Liver (tissue), 9 donors: ENCODE data around the gene NDUFV3. TPM values are rescaled to one million over a fixed set of nuclear protein-coding genes. Genes with fewer than 3 reads are reported as not detected.

Experiments used
- DNase-seq: peaks from one replicate; pipeline ENCODE4 v3.0.0-alpha.2; 2017; ENCODE audit warnings: low spot score
- H3K27ac ChIP-seq, 2 donors: one replicate each; pipeline ENCODE4 v1.7.0; 2013; ENCODE audit warnings: inconsistent platforms in 2 of 2, low read length in 2 of 2, control low read depth in 1 of 2, low read depth in 1 of 2, mild to moderate bottlenecking in 1 of 2
- H3K27me3 ChIP-seq, 4 donors: one replicate each; pipeline versions ENCODE4 v1.6.1 to v1.7.0; 2013; ENCODE audit warnings: low read length in 3 of 4, inconsistent platforms in 1 of 4, mild to moderate bottlenecking in 1 of 4, moderate library complexity in 1 of 4; ENCODE audit not compliant: control insufficient read depth in 4 of 4, insufficient read depth in 4 of 4
- H3K36me3 ChIP-seq, 4 donors: one replicate each; pipeline versions ENCODE4 v1.6.1 to v1.7.0; 2013; ENCODE audit warnings: low read length in 3 of 4, mild to moderate bottlenecking in 3 of 4, low read depth in 1 of 4, moderate library complexity in 1 of 4; ENCODE audit not compliant: control insufficient read depth in 4 of 4, insufficient read depth in 3 of 4
- H3K4me1 ChIP-seq, 4 donors: one replicate each; pipeline versions ENCODE4 v1.6.1 to v1.7.0; 2013; ENCODE audit warnings: low read length in 3 of 4, mild to moderate bottlenecking in 3 of 4, moderate library complexity in 1 of 4; ENCODE audit not compliant: control insufficient read depth in 4 of 4, insufficient read depth in 4 of 4
- H3K4me3 ChIP-seq, 3 donors: one replicate each; pipeline versions ENCODE4 v1.6.1 to v1.7.0; 2013; ENCODE audit warnings: low read length in 3 of 3, control low read depth in 1 of 3, low read depth in 1 of 3, mild to moderate bottlenecking in 1 of 3
- H3K9ac ChIP-seq, 2 donors: one replicate each; pipeline ENCODE4 v1.7.0; 2013; ENCODE audit warnings: low read length in 2 of 2, mild to moderate bottlenecking in 2 of 2, moderate library complexity in 2 of 2, control low read depth in 1 of 2, low read depth in 1 of 2
- H3K9me3 ChIP-seq, 4 donors: one replicate each; pipeline versions ENCODE4 v1.6.1 to v1.7.0; 2013; ENCODE audit warnings: low read length in 3 of 4; ENCODE audit not compliant: control insufficient read depth in 4 of 4
- ATF3 ChIP-seq: IDR thresholded peaks from 2 replicates; pipeline ENCODE4 v1.6.1; 2016; ENCODE audit warnings: antibody characterized with exemption
- FOXA1 ChIP-seq: IDR thresholded peaks from 2 replicates; pipeline ENCODE4 v1.6.1; 2016; ENCODE audit warnings: antibody characterized with exemption
- FOXA2 ChIP-seq: IDR thresholded peaks from 2 replicates; pipeline ENCODE4 v1.6.1; 2016; ENCODE audit warnings: antibody characterized with exemption
- GABPA ChIP-seq, 2 donors: IDR thresholded peaks in 1 of 2; conservative IDR thresholded peaks in 1 of 2; 2 replicates each; pipeline ENCODE4 v1.6.1; 2016; ENCODE audit warnings: antibody characterized with exemption in 2 of 2, mild to moderate bottlenecking in 1 of 2, moderate library complexity in 1 of 2
- HNF4G ChIP-seq: IDR thresholded peaks from 2 replicates; pipeline ENCODE4 v1.6.1; 2016; ENCODE audit warnings: antibody characterized with exemption
- JUND ChIP-seq, 2 donors: IDR thresholded peaks; 2 replicates each; pipeline ENCODE4 v1.6.1; 2016; ENCODE audit warnings: antibody characterized with exemption in 2 of 2
- NR2F2 ChIP-seq: IDR thresholded peaks from 2 replicates; pipeline ENCODE4 v1.6.1; 2016; ENCODE audit warnings: antibody characterized with exemption
- RAD21 ChIP-seq, 2 donors: IDR thresholded peaks; 2 replicates each; pipeline ENCODE4 v1.6.1; 2016; ENCODE audit warnings: antibody characterized with exemption in 2 of 2, mild to moderate bottlenecking in 2 of 2
- REST ChIP-seq: IDR thresholded peaks from 2 replicates; pipeline ENCODE4 v1.6.1; 2016; ENCODE audit warnings: antibody characterized with exemption, mild to moderate bottlenecking
- RXRA ChIP-seq, 2 donors: IDR thresholded peaks; 2 replicates each; pipeline ENCODE4 v1.6.1; 2017 to 2018; ENCODE audit warnings: antibody characterized with exemption in 2 of 2, mild to moderate bottlenecking in 1 of 2
- SP1 ChIP-seq: IDR thresholded peaks from 2 replicates; pipeline ENCODE4 v1.6.1; 2018; ENCODE audit warnings: antibody characterized with exemption, mild to moderate bottlenecking
- TAF1 ChIP-seq: conservative IDR thresholded peaks from 2 replicates; pipeline ENCODE4 v1.6.1; 2016; ENCODE audit warnings: antibody characterized with exemption, mild to moderate bottlenecking
- YY1 ChIP-seq: IDR thresholded peaks from 2 replicates; pipeline ENCODE4 v1.6.1; 2016; ENCODE audit warnings: antibody characterized with exemption, mild to moderate bottlenecking
- ZBTB33 ChIP-seq: IDR thresholded peaks from 2 replicates; pipeline ENCODE4 v1.6.1; 2016; ENCODE audit warnings: antibody characterized with exemption
- WGBS: extraction: QIAGEN DNeasy Blood & Tissue Kit; methylation state at CpG from one replicate; pipeline ENCODE4 v1.1.7; 2013; 5-methylcytosine and 5-hydroxymethylcytosine counted together
- polyA plus RNA-seq, 2 donors: library from polyadenylated mRNA; stranded (reverse) in 1 of 2; unstranded in 1 of 2; fragments of 200-250 nt in 1 of 2; fragments of >200 nt in 1 of 2; fragmentation: Nextera tagmentation in 1 of 2; extraction: Ambion mirVana in 1 of 2; gene quantifications; one replicate each; pipeline versions ENCODE4 v1.2.1 to v1.2.3, GENCODE V29; 2013 to 2015
- total RNA-seq, 2 donors: library from RNA; depleted of rRNA; stranded (reverse); fragments of >200 nt; gene quantifications; one replicate each; pipeline ENCODE4 v1.2.3, GENCODE V29; 2014
- donor health status: healthy.
- donor health status: healthy.
- donor health status: healthy.
- donor health status: healthy.
- donor health status: healthy.

Gene NDUFV3
- total and polyA plus RNA-seq, 4 donors, result 15.8 to 31.3 (median 21.9) TPM

GRCh38 chr21:42883921-42884320 is 9.2 kb upstream of the NDUFV3 start (continued):
- no peak for TF ChIP-seq ZBTB33
- no peak for TF ChIP-seq FOXA1

- Histone ChIP-seq H3K27ac (no peak overlapping the region), H3K4me1 (peaks cover 0 to 2% (median 2%) of the 10 kb centered on the region in 4 donors), H3K9ac (no peak overlapping the region), H3K27me3 (no peaks in the 10 kb centered on the region), H3K4me3 (no peak overlapping the region), H3K9me3 (no peaks in the 10 kb centered on the region), H3K36me3 (peaks cover 0 to 3% (median 0%) of the 10 kb centered on the region in 4 donors)
- no peak for DNase-seq
- 91% methylated on average over 5 of the region's 5 CpGs for WGBS
- no peak for TF ChIP-seq RAD21 (IDR thresholded peaks at IDR 0.05)
- no peak for TF ChIP-seq SP1
- no peak for TF ChIP-seq GABPA (IDR thresholded peaks at IDR 0.05 in 1 of 2, conservative IDR thresholded peaks at IDR 0.05 in 1 of 2)
- TF ChIP-seq FOXA2, result no peak
Observed at GRCh38 chr21:42887326-42887725, 5.8 kb upstream of the NDUFV3 start.

- H3K36me3 ChIP-seq, result peaks cover 0 to 7% (median 2%) of the 10 kb centered on the region in 4 donors
- H3K4me3 ChIP-seq, result peak overlapping the region; percentile 58 to 66 (median 58)
- no peak for TF ChIP-seq ATF3
- TF ChIP-seq FOXA1, result no peak
- TF ChIP-seq HNF4G, result no peak
- TF ChIP-seq RXRA (IDR thresholded peaks at IDR 0.05), result no peak
- TF ChIP-seq ZBTB33, result no peak
- TF ChIP-seq YY1, result no peak
- TF ChIP-seq RAD21 (IDR thresholded peaks at IDR 0.05), result no peak
- no peak for TF ChIP-seq JUND (IDR thresholded peaks at IDR 0.05)
- H3K27ac ChIP-seq, result peak overlapping the region; percentile 95 to 96
- H3K4me1 ChIP-seq, result peaks cover 0 to 7% (median 5%) of the 10 kb centered on the region in 4 donors
- peak; percentile 40 for DNase-seq
- H3K9ac ChIP-seq, result peak overlapping the region; percentile 87 to 92
- H3K9me3 ChIP-seq, result no peaks in the 10 kb centered on the region
- 15% methylated on average over 18 of the region's 18 CpGs for WGBS
- no peaks in the 10 kb centered on the region for H3K27me3 ChIP-seq
Observed at GRCh38 chr21:42892582-42892930, 553 bp upstream of the NDUFV3 start.

GRCh38 chr21:42900446-42900845 is 7.3 kb downstream of the NDUFV3 start:
- H3K36me3 ChIP-seq, result peaks cover 4 to 55% (median 30%) of the 10 kb centered on the region in 4 donors
- no peak for DNase-seq
- H3K9me3 ChIP-seq, result no peaks in the 10 kb centered on the region
- WGBS, result 83% methylated on average over 4 of the region's 4 CpGs
- no peak overlapping the region for H3K4me3 ChIP-seq
- TF ChIP-seq NR2F2 (no peak), HNF4G (no peak), YY1 (no peak), GABPA (IDR thresholded peaks at IDR 0.05 in 1 of 2, conservative IDR thresholded peaks at IDR 0.05 in 1 of 2) (no peak), REST (no peak), TAF1 (no peak)
- H3K27me3 ChIP-seq, result no peaks in the 10 kb centered on the region
- no peak overlapping the region for H3K9ac ChIP-seq
- H3K27ac ChIP-seq, result no peak overlapping the region
- H3K4me1 ChIP-seq, result no peaks in the 10 kb centered on the region
